SU-DHL-6 (cell line): Measurements from ENCODE around the gene PTPRK.

ENCODE experiments used
- EZH2phosphoT487 ChIP-seq: fragments of 200-600 bp; sonication (generic), shearing (Covaris generic); conservative IDR thresholded peaks from 2 replicates; pipeline ENCODE4 v1.6.1; 2018; ENCODE audit warnings: mild to moderate bottlenecking, antibody characterized with exemption, low read length, moderate library complexity, mixed read lengths
- TF ChIP-seq, protein P1 (sequence below): fragments of 200-600 bp; sonication (generic); IDR thresholded peaks from one replicate; pipeline ENCODE4 v1.5.1; 2017; ENCODE audit warnings: antibody characterized with exemption, mild to moderate bottlenecking, low read length, moderate library complexity; ENCODE audit not compliant: insufficient read depth, poor library complexity, severe bottlenecking

DNA sequence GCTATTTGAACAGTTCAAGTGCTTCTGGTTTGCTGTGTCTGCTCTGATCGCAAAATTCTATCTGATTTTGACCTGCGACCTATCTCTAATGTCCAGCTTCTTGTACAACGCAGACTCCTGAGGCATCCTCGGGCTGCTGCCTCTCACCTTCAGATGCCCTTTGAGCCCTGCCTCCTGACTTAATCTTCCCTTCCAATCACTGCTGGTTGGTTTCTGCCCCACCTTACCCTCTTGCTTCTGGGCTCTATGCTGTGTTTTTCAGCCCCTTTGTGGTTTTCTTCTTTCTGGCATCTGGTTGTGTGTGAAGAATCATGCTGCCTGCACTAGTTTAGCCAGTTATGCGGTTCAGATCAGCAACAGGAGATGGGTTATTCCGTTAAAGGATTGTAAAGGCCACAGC is 488.4 kb downstream of the PTPRK start:
- TF ChIP-seq, protein P1, sequence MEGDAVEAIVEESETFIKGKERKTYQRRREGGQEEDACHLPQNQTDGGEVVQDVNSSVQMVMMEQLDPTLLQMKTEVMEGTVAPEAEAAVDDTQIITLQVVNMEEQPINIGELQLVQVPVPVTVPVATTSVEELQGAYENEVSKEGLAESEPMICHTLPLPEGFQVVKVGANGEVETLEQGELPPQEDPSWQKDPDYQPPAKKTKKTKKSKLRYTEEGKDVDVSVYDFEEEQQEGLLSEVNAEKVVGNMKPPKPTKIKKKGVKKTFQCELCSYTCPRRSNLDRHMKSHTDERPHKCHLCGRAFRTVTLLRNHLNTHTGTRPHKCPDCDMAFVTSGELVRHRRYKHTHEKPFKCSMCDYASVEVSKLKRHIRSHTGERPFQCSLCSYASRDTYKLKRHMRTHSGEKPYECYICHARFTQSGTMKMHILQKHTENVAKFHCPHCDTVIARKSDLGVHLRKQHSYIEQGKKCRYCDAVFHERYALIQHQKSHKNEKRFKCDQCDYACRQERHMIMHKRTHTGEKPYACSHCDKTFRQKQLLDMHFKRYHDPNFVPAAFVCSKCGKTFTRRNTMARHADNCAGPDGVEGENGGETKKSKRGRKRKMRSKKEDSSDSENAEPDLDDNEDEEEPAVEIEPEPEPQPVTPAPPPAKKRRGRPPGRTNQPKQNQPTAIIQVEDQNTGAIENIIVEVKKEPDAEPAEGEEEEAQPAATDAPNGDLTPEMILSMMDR, result no peak
- no peak for TF ChIP-seq EZH2phosphoT487
